Activated T-cell treated with anti-CD3 and anti-CD28 coated beads for 48 hours (primary cell): ENCODE data around the gene GSE1.

Experiments used
- DNase-seq: peaks from one replicate; pipeline ENCODE4 v3.0.0-alpha.2; 2020; ENCODE audit warnings: low read depth

The GSE1 gene

DNA sequence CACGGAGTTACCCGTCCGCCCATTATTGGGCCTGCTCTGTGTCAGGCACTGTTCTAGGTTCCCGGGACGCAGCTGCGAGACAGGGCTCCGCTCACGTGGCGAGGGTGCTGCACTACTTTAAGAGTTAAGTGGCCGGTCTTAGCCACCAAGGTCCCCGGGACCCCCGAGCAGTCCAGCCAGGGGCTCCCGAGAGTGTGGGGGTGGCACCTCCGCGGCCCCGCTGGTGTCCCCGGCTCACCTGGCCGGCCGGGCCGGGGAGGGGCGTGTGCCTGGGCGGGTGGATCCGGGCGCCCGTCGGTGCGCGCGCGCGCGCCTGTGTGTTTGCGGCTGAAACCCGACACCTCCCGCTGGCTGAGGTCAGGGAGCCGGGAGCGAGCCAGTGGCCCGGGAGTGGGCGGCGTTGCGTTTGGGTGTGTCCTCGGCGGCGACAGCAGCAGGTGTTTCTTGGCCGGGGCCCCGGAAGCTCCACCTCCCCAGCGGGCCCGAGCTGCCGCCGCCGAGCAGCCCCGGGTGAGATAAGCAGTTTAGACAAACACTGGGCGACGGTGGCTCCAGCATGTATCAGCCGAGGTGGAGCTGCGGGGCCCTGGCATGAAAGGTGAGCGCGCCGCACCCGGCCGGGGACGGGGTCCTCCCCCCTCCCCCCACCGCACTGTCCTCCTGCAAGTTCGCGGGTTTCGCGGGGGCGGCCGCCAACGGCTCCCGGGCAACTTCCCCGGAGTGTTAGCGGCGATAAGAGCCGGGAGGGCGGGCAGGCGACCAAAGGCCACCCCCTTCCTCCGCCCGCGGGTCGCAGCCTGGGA is at the start of gene GSE1:
Gene GSE1 (plus strand): TSS at position 522 of the 803 bp plus-strand sequence. CDS start 70 bp downstream, at position 592.
- DNase-seq: peak; percentile 63

DNA sequence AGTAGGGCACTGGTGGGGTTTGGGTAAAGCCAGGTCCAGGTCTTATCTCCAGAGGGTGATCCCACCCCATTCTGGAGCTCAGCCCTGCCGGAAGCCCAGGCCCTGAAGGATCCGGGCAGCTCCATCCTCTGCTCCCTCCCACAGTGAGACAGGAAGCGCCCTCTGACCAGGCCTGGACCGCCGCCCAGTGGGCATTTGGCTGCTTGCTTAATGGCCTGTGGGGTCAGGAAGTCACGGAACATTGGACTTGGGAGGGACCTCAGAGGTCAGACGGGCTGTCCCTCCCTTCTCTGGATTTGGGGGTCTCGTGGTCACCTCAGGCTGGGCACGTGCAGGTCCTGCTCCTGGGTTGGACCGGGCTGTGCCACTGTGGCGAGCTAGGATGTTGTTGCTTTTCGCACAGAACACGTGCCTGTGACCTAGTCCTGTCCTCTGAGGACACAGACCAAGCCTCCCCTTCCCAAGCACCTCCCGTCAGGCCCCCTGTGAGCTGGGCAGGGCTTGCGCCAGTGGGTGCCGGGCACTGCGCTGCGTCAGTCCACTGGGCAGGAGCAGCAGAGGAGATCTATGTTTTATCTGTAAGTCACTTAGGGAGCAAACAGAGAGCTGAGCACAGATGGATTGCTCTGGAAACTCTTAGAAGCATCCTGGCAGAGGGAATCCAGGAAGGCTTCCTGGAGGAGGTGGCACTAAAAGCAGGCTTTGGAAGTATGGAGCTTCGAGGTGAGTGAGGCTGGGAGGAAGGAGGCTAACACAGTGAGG is 49.4 kb upstream of the GSE1 start:
- DNase-seq: no peak

DNA sequence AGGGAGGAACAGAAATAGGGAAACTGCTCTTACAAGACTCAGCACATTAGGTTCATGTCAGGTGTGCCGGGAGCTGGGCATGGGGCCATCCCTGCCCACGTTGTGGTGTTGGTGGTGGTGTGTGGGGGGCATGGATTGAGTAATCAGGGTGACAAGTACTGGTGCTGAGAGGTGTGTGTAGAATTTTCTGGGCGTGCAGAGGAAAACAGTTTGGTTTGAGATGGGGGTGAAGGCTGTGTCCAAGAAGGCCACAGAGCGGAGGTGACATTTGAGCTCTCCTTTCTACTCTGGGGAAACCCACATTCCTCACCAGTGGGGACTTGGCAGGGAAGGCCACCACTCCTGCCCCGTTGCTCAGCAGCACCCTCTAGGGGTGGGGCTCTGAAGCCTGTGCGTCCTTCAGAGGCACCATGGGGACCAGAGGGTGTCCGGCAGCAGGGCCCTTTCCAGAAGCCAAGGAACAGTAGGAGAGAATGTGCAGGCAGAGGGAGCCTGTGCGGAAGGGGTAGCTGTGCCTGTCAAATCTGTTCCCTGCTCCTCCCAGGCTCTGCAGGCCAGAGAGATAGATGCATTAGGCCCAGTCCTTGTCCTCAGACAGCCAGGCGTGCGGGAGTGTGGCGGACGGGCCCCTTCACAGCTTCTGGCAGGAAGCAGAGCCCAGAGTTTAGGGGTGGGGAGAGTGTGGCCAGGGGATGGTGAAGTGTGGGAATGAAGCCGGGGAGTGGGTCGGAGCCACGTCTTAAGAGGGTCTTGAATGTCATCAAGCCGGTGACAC is 48.7 kb upstream of the GSE1 start:
- peak; percentile 58 for DNase-seq

DNA sequence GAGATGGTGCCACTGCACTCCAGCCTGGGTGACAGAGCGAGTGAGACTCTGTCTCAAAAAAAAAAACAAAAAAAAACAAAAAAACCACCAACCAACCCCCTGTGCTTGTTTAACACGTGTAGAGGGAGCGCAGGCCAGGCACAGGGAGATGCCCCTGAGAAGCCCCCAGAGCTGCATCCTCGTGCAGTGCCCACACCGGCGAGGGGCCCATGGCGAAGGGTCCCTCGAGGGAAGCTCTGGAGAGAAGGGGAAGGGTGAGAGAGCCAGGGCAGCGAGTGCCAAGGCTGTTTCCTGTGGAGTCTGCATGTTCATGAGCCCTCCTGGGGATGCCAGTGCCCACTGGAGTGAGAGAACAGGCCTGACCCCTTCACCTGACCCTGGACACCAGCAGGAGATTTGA is 47.8 kb upstream of the GSE1 start:
- DNase-seq: no peak

DNA sequence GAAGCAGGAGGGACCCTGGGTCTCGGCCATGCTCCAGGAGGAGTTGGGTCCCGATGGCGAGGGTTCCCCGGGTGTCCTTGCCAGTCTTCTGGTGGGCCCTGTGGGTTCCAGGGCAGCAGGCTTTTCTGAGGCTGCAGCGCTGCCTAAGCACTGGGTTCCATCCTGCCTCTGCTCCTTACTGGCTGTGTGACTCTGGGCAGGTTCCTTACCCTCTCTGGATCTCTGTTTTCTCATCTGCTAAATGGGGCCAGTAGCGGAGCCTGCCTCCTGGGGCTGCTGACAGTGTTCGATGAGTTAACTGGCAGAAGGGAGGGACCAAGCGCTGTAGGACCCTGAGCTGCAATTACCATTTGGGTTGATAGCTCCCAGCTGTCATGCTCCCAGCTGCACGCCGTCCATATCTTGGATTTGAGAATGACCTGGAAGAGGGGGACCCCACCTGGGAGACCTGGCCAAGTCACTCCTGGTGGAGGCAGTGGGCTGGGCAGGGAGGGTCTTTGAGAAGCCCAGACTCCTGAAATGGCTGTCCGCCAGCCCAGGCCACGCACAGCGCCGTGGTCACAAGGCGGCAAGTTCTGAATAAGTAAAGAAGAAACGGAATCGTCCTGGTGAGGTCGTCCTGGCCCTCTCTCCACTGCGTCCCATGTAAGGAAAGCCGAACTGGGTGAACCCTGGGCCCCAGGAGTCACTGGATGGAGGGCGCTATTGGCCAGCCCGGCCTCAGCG is 47.2 kb upstream of the GSE1 start:
- DNase-seq: no peak

DNA sequence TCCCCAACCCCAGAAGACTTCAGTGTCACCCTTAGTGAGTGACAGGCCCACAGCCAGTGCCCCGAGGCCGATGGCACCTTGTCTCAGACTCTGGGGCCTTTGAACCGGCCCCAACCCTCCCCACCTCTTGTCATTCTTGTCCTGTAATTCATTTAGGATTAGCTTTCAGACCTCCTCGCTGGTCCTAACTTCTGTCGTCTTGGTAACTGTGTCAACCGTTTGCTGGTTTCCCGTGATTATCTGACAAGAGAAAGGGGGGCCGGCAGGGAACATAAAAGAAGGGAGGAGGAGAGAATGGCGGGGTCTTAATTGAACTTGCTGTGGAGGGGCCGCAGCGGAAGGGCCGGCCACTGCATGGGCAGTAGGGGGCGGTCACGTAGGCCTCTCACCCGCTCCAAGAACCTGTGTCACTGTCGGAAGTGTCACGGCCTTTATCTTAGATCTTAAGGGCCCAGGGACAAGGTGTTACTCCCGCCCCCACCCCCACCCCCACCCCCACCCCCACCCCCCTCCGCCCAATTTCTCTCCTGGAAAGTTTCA is 46.5 kb upstream of the GSE1 start:
- DNase-seq: no peak

DNA sequence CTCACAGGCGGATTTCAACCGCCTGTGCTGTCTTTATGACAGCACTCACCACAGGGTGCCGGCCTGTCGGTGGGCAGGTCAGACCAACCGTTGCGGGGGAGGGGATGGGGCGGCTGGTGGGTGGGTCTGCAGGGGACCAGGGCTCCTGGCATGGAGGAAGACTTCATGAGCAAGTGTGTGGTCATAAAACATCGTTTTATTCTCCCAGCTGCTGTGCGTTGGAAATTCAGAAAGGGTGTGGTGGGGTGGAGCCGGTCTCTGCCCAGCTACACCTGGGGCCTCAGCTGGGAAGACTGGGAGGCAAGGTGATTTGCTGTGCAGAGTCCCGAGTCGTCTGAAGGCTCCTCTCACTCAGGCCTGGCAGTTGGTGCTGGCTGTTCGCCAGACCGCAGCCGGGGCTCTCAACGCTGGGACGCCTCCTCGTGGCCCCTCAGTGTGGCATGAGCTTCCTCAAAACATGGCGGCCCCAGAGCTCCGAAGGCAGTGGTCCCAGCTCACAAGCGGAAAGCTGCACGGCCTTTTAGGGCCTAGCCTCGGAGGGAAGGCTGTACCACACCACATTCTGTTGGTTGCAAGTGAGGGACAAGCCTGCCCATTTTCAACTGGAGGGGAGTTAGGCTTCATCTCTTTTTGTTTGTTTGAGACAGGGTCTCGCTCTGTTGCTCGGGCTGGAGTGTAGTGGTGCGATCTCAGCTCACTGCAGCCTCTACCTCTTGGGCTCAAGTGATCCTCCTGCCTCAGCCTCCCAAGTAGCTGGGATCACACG is 45.8 kb upstream of the GSE1 start:
- DNase-seq: no peak

DNA sequence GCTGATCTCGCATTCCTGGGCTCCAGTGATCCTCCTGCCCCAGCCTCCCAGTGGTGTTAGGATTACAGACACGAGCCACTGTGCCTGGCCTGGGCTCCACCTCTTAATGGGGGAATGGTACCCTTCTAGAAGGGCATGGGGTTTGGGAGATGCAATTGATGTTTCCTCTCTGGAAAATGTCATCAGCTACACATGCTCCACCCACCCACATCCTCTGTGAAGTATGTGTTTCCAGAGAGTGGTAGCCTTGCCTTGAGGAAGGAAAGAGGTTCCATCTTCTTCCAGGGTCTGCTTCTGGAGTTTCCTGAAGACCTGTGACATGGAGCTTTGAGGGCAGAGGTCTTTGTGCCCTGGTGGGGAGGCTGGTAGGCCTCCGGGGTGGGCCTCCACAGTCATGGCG is 45.2 kb upstream of the GSE1 start:
- no peak for DNase-seq

DNA sequence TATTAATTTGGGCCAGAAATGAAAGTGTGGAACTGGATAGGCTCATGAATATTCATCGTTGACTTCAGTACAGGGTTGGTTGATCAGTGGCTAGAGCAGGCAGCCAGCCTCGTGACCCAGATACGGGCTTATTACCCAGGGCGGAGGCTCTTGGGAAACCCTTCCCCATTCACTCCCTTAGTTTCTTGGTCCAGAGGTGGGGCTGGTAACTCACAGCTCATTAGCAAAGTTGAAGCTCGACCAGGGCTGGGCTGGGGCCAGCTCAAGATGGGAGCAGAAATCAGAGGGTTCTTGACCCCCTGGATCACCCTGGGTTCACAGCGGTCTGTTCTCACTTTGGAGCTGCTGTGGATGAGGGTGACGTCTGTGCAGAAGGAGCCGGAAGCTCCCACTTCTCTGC is 44.6 kb upstream of the GSE1 start:
- DNase-seq: no peak

DNA sequence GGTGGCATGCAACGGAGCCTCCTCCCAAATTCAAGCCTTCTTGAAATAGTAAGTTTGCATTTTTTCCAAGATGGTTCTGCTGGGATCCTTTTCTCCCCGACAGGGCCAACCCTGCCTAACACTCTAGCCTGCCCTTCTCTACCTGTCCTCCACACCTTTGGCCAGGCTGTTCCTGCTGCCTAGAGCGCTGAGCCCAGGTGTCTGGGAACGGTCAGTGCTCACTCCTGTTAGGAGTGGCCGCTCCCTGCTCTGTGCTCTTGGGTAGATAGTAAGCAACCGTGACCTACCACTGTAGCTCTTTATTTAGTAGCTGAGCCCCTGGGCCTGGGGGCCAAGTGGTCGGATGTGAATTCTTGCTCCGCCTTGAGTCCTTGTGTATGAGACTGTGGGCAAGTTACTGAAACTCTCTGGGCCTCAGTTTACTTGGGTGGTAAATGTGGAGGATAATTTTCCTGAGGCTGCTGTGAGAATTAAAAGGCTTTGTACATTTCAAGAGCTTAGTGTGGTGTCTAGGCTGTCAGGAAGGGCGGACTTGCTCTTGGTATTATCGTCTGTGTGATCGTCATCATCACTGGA is 44.0 kb upstream of the GSE1 start:
- no peak for DNase-seq

DNA sequence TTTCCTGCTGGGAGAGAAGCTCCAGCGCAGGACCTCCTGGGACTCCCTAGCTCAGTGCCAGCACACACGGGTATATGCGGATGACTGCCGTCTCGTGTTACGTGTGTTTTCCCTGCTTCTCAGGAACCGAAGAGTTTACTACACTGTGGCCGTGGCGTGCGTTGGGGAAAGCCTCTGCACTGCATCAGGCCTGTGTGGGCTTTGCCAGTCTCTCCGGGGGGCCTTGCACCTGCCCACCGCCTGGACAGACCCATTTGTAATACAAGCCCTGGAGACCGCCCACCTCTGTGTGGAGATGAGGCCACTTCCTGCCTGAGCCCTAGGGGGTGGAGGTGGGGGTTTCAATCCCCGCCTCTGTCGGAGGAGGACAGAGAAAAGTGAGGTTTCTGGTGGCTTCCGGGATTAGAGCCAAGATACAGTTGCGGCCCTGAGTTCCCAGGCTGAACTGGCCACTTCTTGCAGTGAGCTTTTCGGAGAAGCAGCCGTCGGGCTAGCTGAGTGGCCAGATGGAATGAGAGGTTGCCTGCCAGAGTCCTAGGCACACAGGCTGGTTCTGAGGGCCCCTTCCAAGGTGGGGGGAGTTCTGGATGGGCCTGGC is 43.4 kb upstream of the GSE1 start:
- DNase-seq: no peak

DNA sequence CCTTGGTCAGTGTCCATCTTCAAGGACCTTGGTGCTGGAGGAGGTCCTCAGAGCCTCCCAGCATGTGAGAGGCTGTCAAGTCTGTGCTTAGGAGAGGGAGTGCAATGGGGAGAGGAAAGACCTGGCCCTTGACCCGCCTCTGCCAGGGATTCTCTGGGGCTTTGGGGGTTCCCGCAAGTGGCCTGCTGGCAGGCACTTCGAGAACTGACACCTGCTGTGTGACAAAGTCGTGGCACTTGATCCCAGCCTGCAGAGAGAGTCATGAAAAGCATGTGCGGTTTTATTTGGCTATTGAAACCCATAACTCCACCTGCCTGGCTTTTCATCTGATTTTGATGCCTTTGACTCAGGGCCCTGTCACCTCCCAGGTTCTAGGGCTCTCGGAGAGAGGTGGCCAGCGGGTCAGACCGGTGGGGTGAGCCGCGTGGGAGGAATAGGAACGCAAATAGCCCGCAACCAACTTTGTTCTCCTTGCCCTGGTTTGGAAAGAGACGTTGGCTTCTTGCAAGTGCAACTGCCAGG is 42.8 kb upstream of the GSE1 start:
- no peak for DNase-seq

DNA sequence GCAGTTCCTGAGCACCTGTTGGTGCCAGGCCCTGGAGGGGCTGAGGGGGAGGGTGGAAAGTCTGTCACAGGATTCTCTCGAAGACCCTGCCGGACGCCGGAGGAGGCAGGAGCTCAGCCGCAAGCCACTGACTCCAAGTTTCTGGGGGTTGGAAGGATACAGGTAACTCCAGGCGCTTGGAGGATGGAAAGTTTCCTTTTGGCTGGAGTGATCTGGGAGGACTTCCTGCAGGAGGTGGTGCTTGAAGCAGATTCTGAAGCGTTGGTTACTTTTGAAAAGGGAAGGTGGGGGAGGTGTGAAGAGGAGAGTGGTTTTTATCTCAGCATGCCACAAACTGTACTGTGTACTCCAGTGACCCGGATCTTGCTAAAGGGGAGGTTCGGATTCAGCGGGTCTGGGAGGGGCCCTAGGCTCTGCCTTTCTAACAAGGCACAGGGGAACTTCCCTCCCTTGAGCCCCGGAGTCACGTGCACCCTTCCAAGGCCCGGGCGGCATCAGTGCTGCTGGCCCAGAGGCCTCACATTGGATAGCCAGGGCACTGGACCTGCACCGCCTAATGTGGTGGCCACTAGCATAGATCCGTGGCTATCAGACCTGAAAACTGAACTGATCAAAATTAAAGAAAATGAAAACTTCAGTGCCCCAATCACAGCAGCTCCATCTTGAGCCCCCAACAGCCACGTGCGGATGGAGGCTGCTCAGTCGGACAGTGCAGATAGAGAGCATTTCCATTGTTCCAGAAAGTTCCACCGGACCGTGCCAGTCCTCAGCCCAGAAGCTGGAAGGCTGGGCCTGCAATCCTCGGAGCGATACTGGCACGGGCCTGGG is 42.2 kb upstream of the GSE1 start:
- no peak for DNase-seq

DNA sequence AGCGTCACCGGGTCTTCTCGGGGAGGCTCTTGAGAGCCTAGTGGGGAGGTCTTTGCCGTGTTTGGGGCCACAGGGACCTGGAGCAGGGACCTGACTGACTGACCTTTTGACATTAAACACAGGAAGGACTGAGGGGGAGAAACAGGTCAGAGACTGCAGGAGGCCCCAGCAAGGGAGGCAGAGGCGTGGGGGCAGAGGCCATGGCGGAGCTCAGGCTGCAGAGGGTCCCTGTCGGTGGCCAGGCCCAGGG is 41.6 kb upstream of the GSE1 start:
- no peak for DNase-seq

DNA sequence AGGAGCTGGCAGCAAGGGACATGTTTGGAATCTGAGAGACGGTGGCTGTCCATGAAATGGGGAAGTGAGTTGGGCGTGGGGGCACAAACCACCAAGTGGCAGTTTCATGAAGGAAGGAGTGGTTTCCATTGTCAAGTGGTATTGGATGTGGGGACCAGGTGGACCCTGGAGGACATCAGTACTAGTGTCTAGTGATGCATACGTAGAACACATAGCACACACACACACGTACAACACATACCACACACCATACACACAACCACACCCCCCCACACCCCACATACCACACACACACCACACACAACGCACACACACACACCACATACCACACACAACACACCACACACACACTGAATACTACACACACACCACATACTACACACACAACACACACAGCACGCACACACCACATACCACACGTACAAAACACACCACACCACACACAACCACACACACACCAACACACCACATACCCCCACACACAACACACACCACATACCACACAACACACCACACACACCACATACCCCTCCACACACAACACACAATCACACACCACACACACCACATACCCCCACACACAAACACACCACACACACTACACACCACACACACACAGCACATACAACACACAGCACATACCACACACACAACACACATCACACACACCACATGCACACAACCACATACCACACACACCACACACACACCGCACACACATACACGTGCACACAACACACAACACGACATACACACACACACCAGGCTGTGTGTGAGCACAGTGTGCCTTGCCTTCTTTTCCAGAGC is 41.1 kb upstream of the GSE1 start:
- no peak for DNase-seq

DNA sequence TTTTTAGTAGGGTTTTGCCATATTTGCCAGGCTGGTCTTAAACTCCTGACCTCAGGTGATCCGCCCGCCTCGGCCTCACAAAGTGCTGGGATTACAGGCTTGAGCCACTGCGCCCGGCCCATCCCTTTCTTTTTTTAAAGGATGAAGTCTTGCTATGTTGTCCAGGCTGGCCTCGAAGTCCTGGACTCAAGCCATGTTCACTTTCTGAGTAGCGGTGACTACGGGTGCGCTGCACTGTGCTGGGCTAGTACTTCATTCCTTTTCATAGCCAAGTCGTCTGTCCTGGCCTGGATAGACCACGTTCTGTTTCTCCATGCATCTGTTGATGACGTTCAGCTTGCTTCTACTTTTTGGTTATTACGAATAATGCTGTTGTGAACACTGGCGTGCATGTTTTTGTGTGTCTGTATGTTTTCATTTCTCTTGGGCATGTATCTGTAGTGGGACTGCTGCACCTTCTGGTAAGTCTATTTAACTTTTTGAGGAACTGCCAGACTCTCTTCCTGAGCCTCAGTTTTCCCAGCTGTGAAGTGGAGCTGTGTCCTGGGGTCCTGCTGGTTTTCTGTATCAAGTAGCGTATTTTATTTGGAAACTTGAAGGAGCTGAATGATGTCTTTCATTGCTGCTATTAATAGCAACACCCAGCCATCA is 40.0 kb upstream of the GSE1 start:
- no peak for DNase-seq

DNA sequence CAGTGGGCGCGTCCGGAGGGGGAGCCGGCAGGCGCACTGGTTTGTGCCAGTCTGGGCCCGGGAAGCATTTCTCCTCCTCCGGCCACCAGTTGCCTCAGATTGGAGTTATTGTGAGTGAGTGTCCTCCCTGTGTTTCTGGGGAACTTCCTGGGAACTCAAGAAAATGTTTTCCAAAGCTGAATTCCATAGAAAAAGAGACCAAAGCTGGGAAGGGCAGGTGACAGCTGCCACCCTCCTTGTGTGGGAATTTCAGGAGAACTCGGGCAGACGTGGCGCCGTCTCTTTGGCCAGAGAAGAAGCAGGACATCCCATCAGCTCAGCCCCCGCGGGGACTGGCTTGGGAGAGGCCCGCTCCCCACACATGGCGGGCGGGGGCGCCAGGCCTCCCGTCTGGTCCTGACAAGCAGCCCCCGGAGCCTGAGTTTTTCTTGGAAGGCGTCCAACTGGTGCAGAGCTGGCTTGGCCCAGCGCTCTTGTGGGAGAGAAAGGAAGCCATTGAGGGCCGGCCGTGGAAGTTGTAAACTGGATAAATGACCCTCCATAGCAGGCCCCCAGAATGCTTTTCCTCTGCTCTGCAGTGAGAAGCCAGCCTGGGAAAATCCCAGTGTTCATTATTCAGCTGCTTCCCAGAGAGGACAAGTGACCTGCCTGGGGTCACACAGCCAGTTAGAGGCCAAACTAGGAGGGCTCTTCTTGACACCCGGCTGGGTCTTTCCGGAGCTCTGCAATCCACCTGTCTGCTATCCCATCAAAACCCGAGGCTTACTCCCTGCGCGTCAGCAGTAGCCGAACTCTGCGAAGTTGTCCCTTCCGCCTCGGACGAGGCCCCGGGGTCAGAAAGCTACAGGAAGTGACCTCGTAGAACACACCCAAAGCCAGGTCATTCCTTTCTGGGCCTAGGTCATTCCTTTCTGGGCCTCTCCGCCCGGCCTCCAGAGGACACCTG is 39.2 kb upstream of the GSE1 start:
- no peak for DNase-seq
